NCI-H524 (cell line): ENCODE data around the gene ACIN1.
A peak's percentile ranks its signal among the peaks of the same experiment; 100 is the strongest.

Experiments used
- DNase-seq, 2 experiments: peaks; one replicate each; lab custom pipeline; 2025; lab: John Stamatoyannopoulos, UW

The ACIN1 gene

DNA sequence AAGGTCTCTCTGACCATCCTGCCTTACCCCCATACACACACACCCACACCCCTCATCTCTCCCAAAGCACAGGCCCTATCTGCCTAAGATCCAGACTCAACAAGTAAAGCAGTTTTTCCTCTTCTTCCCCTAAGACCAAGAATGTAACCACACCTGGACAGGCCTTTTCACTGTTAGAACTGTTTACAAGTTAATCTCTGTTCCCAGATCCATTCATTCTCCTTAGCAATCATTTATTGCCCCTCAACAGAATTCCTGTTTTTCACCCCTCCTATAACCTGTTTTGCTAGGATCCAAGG is 11.8 kb upstream of the ACIN1 start:
- DNase-seq: no peak

DNA sequence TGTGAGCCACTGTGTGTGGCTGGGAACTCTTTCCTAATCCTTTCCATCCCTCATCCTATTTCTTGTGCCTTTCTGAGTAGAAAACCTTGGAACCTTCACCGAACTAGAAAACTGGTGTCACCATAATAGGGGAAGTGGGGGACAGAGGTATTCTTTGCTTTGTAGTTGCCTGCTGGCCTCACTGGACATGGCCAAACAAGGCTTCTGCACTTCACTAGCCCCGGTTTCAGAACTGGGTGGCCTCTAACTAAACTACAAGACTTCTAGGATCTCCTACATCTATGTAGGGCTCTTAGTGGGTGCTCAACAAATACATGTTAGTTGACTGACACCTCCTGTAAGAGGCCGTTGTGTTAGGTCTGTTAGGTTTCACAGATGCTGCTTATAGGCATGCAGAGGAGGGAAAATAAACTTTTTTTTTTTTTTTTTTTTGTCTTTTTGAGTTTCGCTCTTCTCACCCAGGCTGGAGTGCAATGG is 10.4 kb upstream of the ACIN1 start:
- DNase-seq: no peak

DNA sequence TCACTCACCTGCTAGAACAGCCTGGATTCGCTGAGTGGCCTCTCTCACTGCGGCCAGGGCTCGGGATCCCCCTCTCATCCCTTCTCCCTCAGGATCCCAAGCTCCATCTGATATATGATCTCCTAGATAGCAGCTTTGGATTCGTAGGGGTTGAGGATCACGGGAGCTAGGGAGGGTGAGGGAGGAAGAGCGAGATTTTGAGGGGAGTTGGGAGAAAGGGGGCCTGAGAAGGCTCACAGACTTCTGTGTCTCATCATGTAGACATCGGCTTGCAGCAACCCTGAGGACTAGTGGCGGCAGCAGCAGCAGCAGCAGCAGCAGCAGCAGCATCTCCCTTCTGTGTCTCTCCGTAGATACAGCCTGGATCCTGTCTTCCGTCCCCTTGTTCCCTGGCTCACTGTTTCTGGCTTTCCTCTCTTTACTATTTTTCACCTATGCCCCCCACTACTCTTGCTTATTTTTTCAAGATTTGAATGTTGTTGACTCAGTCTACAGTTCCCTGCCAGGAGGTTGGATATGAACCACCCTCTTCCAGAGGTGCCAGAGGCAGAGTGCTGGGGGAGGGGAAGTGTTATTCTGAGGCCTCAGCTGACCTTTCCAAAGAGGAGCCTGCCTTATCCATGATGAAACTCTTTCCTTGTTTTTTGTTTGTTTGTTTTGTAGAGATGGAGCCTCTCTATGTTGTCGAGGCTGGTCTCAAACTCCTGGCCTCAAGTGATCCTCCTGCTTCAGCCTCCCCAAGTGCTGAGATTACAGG is 9.8 kb upstream of the ACIN1 start, which contains the start of gene CIROP:
Gene CIROP, minus strand, starts transcription at position 399 of the 757 bp plus-strand sequence. Its CDS starts 69 bp downstream, at position 330.
- DNase-seq: no peak

DNA sequence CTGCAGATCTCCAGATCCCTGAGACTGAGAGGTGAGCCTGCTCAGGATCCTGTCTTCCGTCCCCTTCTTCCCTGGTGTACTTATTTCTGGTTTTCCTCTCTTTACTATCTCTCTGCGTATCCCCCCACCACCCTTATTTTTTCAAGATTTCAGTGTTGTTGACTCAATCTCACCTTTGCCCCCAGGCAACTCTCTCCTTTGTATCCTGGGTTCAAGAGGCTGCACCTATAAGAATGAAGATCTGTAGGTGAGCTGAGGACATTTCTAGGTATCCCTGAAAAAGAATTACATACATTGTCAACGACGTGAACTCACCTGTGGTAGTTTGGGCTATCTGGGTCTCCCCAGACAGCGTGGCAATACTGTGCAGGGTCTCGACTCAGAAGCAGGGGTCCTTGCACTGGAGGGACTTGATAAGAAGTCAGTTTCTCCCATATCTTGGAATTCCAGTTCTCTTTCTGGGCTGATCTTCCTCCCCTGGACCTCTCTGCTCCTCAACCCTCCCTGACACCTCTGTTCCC is 9.2 kb upstream of the ACIN1 start:
- no peak for DNase-seq

DNA sequence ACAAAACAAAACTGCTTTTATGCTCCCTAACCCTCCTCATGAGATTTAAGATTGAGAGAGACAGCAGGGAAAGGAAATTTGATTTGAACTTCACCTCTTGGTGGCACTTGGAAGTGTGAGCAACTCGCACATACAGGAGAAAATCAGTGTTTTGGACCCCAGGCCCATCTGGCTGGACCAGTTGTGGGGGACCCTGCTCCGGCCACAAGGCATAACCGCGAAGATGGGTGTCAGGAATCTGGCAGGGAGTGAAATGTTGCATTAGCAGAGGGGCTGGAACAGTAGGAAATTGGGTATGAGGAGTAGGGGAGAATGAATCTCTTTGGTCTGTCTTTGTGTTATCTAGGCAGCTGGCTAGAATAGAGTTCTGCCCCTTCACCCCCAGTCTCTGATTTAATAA is 8.6 kb upstream of the ACIN1 start:
- DNase-seq: no peak

DNA sequence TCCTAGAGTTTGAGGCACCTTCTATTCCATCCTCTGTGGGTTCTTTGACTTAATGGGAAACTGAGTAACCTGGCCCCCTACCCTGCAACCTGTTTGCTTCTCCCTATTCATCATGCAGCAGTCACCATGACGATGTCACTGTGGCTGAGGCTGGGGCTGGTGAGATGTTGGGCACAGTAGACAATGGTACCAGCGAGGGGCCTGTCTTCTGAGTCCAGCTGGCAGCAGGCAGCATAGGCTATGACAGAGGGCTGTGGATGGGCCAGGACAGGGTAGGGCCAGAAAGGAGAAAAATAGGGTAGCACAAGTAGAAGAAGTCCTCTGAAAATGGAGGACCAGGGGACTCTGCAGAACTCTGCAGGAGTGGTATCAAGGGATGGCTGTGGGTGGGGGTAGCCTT is 7.9 kb upstream of the ACIN1 start:
- DNase-seq: no peak

DNA sequence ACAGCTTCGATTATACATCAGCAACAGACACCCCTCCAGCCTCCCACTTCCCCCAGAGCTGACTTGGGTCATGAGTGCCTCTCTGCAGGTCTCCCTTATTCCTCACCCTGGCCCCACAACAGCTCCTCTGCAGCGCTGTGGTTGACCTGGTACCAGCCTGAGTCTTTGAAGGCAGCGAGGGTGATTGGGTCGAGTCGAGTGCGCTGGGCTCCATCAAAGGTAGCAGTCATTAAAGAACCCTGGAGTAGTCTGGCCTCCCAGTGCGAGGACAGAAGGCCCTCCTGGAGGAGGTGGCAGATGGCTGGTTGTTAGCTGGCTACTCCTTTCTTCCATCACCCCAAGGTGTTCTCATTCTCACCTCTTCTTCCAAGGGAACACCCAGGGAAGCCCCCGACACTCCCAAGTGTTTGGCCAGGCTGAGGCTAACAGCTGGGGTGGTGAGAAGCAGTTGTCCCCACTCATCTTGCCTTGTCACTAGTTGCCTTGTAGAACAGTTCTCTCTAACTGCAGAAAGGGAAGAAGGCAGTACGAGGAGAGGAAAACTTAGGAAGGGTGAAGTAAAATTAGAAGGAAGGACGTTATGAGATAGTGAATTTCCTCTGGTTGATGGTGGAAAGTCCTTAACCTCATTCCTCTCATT is 7.2 kb upstream of the ACIN1 start:
- no peak for DNase-seq

DNA sequence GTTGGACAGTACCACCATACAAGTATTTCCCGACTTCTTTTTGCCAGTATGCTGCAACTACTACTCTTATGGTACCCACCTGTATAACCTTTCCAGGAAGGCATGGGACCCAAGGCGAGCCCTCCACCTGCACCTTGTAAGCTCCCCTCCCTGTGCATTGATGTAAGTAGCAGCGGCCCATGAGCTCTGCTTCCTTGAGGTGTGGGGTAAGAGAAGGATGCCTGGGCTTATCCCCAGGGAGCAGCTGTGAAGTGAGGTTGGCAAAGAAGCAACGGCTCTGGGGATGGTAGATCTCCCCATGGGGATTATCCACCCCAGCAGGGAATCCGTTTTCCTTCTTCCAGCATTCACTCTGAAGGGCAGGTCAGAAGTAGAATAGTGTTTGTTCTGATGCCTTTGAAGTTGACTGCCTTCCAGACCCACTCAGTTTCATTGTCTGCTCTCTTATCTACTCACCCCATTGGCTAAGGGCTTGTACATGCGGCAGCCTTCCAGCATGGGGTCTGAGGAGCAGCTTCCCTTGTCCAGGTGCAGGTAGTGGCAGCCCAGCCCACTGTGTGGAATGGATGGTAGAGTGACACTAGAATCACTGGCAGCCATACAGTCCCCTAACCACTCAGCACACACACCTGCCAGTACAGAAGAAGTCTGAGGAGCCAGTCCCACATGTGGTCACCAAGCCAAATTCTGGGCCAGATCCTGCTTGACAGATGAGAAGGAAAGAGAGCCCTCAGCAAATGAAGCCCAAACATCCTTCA is 6.5 kb upstream of the ACIN1 start:
- DNase-seq: peak in 1 of 2 experiments; percentile 38

DNA sequence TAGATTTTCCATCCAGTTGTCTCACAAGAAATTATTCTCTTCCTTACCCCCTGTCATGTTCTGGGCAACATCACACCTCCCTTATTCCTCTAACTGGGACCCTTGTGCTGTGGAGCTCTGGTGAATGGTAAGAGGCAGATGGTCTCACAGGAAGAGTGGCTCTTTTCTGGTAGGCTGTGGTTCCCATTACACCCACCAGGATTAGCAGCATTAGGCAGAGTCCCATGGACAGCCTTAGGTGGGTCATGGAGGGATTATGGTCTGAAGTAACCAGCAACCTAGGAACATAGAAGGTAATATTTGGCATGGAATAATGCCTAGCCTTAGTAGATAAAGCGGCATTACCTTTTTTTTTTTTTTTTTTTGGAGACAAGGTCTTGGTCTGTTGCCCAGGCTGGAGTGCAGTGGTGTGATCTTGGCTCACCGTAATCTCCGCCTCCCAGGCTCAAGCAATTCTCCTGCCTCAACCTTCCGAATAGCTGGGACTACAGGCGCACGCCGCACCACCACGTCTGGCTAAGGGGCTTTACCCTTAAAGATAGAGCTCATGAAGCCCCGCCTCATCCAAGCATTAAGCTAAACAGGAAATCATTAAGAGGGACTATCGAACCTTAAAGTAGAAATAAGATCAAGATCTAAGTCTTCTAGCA is 4.4 kb upstream of the ACIN1 start:
- DNase-seq: peak in 1 of 2 experiments; percentile 44

DNA sequence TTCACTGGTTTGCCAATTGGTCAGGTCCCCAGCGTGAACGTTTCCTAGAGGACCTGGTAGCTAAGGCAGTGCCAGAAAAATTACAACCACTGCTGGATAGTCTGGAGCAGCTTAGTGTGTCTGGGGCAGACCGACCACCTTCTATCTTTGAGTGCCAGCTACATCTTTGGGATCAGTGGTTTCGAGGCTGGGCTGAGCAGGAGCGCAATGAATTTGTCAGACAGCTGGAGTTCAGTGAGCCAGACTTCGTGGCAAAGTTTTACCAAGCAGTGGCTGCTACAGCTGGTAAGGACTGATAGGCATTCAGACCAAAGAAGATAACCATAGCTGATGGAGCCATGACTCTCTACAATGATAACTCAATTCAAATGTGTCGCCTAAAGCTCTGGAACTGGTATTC is 2.9 kb upstream of the ACIN1 start:
- no peak for DNase-seq

DNA sequence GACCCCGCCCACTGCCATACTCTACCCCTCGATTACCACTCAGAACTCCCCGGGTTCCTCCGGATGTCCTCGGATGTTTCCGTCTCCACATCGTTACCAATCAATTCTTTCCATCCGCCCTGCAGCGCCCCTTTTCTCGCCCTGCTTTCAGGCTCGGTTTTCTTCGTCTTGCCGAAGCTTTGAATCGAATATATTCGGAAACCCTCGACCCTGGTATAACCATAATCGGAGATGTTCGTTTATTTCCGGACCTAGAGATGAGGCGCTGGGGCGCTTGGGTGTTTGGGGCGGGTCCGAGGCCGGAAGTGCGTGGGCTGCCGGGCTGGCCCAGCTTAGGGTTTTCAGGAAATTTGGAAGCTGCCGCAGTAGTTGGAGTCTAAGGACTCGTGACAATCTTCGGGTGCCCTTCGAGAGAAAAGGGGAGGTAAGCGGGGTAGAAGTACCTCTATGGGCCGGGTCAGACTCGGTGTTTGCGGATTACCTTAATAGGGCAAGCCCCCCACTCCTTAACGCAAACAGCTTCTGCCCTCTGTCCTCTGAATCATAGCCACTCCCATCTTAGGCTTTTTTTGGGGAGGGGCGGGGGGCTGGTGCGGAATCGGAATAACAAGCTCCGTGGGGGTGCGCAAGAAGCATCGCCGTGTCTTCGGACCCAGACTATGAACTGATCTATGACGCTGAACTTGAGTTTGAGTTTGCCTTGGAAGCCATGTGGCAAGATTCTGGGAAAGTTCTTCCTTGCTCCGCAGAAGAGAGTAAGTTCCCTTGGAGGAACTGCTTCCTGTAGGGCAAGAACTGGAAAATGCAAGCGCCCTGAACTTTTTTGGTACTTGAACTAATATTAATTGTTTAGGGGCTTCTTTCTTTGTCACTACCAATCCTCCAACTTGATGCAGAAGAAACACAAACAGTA is 516 bp upstream of the ACIN1 start, which contains the start of gene C14orf119:
Gene C14orf119, plus strand, starts transcription at position 310 of the 913 bp plus-strand sequence. CDS start 2,154 bp downstream, outside the sequence.
- no peak for DNase-seq

DNA sequence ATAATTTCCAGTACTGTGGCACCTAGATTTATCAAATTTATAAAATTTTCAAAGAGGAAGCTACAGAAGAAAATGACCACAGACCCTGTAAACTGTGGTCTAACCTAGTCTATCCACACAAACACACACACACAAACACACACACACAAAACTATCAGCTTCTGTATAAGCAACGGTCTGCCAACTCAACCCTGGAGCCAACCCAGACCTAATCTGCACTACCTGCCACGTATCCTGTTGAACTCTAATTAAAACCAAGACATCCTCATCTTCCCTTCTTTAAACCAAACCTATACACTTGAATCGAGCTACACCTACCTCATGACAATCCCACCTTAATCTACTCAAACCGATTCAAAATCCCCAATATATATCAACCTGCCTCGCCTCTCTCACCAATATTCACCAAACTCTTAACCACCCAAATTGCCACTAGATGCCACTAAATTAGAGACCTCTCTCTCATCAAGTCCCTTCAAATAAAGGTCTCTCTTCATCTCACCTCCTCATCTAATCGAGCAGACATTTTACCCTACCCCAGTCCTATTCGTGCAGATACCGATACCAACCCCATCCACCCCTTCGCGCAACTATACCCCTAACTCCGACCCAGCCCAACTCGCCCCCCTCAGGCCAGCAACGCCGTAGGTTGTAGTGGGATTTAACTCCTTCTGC is 808 bp downstream of the ACIN1 start:
- no peak for DNase-seq

DNA sequence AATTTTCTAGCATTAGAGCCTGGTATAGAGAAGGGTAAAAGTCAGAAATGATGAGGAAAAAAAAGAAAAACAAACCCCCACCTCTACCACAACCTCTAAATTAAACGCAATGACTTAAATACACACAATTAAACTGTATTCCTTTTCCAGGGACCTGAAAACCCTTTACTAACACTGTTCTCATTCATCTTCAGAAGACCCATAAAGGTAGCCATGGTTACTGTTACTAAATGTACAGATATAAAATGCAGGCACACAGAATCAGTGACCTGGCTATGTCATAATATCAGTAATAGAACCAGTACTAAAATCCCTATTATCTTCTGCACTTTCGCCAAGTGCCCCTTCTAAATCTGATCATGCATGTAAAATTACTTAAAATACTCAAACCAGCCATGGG is 1.4 kb downstream of the ACIN1 start:
- no peak for DNase-seq

DNA sequence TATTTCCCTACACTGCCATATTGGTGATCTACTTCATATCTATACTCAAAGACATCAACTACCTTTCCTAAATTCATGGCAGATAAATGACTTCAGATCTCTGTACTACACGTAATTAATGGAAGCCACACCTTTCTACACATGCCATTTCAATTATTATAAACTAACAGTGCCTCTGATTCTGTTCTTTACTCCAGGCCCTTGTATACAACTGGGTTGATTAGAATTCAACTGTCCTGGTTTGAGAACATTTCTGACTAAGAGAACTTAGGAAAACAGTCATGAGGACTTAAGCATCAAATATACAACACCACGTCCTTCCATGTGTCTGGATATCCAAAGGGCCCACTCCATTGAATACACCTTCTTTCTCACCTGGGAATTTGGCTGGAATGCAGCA is 1.8 kb downstream of the ACIN1 start:
- DNase-seq: no peak

DNA sequence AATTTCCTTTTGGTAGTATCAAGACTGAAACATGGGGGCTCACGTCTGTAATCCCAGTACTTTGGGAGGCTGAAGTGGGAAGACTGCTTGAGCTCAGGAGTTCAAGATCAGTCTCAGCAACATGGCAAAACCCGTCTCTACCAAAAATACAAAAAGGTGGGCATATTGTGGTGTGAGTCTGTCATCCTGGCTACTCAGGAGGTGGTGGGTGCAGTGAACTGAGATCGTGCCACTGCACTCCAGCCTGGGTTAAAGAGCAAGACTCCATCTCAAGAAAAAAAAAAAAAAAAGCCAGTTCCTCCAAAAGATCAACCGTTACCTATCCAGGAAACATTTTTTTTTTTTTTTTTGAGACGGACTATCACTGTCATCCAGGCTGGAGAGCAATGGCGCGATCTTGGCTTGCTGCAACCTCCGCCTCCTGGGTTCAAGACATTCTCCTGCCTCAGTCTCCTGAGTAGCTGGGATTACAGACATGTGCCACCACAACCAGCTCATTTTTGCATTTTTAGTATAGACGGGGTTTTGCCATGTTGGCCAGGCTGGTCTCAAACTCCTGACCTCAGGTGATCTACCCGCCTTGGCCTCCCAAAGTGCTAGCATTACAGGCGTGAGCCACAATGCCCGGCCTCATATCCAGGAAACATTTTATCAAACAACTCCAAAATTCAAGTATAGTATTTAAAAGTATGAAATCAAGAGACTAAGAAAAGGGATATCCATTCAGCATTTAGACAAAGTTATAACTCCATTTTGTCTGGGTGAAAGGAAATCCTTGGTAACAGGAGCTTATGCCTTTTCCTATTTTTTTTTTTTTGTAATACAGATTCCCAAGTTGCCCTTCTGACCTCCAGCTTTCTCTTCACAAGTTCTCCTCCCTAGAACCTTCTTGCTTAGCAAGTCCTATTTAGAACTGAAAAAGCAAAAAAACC is 3.4 kb downstream of the ACIN1 start:
- DNase-seq: no peak

DNA sequence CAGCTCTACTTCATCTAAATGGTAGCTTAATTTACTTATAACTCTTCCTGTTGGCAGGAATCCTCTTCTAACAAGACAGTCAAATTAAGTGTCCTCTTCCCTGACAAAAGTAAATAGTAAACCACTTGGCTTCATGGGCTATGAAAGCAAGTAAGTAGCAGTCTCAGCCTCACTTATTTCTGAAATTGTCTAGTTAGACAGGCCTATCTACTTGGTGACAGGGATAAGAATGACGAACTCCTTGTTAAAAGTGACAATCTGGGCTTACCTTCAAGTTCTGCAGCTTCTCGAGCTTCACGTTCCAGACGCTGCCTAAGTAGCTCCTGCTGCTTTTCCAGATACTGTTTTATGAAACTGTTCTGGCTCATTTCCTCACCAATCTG is 4.7 kb downstream of the ACIN1 start:
- DNase-seq: no peak

DNA sequence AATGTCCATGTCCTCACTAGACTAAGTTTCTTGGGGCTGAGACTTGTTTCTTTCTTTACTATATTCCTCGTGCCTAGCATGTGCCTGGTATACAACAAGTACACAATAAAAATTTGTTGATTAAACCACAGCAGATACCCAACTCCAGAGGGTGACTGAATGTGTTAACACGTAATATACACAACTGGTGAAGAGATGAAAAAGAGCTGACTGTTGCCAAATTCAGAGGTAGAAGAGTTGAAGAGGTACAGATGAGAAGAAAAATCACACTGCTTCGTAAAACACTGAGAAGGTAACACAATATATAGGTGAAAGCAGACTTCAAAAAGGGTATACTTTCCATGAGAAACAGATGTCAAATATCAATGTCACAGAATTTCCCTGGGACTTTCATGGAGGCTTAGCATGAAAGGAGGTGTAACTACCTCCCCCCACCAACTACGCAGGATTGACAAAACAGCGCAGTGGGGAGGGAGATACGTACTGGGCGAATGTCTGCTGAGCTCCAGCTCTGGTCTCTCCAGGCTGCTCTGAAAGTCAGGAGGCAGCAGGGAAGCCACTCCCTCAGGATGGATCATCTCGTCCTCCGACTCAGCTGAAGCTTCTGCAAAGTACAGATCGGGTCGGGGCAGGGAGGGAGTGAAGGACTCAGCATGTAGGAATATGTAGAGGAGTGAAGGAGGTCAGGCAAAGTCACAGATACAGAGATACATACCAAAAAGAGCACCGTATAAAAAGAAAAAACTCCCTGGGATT is 5.3 kb downstream of the ACIN1 start:
- DNase-seq: no peak

DNA sequence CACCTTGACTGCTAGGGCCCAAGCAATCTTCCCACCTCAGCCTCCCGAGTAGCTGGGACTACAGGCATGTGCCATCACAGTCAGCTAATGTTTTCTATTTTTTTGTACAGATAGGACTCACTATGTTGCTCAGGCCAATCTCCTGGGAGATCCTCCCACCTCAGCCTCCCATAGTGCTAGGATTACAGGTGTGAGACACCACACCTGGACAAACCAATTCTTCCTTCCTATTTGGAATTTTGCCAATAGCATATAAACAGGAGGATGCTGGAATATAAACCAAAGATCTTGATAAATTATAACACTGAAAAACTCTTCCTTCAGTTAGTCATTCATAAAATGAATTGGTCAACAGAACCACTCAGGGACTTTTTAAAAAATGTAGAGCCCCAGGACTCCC is 8.4 kb downstream of the ACIN1 start:
- DNase-seq: no peak

DNA sequence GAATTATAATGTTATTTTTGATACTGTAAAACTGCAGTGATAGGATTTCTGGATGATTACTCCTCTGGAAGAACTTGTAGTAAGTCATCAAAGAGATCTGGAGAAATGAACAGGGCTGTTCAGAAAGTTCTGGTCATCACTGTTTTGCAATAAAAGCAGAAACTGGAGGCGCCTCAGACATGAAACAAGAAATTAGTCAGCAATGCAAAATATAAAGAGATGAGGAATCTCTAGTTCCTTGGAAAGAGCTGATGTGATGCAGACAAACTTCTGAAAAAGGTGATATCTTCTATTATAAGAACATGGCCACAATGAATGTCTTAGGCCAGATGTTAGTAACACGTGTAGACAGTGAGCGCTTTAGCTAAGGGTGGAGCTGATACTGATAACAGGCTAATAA is 9.5 kb downstream of the ACIN1 start:
- no peak for DNase-seq
